Activated CD4-positive, alpha-beta T cell treated with anti-CD3 and anti-CD28 coated beads, Interleukin-2, amount 50 U/mL, for 1 hour (primary cell): Measurements from ENCODE around the gene MYT1.
"Not testable (repeated sequence)": the region's sequence is repeated elsewhere in the genome, so short reads cannot be mapped to it uniquely, and the experiment has no call there.

ENCODE experiments used
- DNase-seq: peaks from one replicate; pipeline ENCODE4 v3.0.0-alpha.2; 2020

MYT1 gene

GRCh38 chr20:64220891-64221527 lies 56.8 kb downstream of the MYT1 start:
- DNase-seq: no peak

DNA sequence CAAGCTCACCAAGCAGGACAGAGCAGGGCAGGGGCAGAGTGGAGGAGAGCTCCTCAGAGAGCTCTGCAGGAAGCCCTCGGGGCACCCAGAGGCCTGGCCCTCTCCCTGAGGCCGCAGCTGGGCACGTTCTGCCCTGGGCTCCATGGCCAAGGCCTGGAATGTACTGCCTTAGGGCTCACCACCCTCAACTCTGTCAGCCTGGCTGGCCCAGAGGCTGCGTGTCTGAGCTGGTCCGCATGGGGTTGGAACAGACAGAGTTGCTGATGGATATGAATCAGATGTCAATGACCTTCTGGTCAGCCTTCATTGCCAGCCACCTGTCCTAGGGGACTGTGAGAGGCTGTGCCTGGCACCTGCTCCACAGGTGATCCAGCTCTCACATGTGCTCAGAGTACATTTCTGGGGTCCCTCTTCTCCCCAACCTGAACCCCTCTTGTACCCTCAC lies 58.1 kb downstream of the MYT1 start:
- DNase-seq: no peak

GRCh38 chr20:64222851-64223525 lies 58.7 kb downstream of the MYT1 start:
- DNase-seq: no peak

GRCh38 chr20:64223526-64224067 lies 59.3 kb downstream of the MYT1 start:
- DNase-seq: no peak

GRCh38 chr20:64224351-64225170 lies 60.3 kb downstream of the MYT1 start:
- no peak for DNase-seq

DNA sequence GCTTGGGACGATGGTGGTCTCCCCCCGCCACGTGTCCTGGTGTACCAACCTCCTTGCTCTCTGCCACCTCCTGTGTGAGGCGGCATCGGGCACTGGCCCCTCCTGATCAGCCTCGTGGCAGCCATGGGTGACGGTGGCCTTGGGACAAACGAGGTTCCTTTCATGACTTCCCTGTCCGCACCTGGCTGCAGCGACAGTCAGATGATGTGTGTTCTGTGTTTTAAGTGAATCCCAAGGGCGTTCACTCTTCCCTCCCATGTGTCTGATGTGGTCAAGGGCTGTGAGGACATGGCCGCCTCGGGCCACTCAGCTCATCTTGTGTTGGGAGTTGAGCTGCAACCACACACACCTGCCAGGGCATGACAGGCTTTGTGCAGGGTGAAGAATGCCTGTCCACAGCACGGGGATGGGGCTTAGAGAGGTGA lies 60.9 kb downstream of the MYT1 start:
- DNase-seq: no peak

DNA sequence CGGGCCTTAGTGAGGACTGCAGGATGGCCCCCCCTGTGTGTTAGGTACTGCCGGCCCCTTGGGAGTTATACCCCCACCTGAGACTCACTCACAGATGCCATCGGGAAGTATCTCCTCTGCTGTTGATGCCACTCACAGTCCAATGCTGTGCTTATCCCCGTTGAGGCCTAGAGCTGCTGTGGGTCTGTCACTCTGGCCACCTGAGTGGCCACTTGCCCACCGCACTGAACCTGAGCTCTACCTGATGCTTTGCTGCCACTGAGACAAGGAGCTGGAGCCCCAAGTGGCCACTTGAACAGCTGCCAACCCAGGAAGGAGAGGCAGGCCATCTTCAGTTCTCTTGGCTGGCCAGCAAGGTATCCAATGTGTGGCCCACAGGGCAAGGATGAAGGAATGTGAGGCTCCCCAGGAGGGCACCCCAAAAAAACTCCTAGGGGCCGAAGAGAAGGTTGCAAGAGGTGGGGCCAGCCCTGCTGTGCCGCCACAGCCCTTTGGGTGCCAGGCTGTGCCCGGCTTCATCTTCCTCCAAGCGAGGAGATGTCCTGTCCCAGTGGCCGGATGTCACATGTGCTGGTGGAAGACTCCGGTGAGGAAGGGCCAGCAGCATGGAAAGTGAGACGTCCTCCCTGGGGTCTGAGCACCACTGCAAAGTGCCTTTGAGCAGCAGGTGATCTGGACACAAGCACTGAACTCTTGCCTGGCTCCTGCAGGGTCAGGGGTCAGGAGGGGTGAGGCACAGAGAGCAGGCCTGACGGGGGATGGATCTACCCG lies 61.8 kb downstream of the MYT1 start:
- no peak for DNase-seq

- peak; percentile 24 for DNase-seq
Observed at GRCh38 chr20:64226686-64227580, 62.7 kb downstream of the MYT1 start.

DNA sequence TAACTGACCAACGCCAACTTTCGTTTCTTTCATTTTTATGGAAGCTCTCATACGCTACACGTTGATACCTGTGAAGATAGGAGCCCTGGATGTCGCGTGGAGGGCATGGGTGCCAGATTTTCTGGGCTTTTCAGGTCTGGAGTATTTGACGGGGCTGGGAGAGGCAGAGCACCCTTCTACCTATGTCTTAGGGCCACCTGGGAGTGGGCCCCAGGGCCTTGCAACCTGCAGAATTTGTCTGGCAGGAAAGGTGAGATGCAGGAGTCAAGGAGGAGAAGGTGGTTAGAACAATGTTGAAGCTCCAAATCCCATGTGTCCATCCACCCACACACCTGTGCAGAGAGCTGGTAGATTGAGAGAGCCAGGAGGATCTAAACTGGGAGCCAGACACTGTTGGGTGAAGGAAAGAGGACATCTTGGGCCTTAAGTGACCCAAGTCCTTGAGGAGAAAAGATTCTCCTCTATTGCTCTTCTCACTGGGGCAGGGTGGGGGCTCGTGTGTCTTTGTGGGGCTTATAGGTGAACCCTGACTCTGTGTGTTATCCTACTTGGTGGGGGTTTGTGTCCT lies 63.9 kb downstream of the MYT1 start:
- no peak for DNase-seq

DNA sequence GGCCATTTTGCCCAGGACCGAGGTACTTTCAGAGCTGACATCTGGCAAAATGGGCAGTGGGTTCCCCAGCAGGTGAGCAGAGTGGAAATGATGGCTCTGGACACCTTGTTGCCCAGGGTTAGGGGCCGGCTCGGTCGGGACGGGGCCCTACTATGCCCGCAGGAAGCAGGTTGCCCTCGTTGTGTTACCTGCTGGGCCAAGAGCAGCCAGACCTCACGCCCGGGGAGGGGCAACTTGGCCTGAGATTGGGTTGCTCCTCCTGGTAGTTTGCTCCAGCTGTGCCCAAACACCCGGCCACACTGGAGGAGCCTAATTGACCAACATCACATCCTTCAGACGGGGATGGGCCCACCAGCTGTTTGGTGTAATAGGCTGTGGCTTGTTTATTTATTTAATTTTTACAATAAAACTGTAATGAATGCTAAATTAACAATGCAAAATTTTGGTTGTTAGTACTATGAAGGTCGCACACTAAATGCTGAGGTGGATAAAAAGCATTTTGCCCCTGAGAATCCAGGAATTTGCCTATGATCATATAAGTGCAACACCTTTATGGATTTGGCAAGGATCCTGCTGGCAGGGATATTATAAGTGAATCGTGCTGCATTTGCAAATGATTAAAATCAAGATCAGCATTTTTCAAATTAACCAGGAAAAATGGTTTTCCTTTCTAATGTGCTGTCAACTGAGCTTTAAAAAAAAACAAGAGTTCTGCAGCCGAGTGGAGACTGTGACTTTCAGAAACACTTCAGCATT lies 64.7 kb downstream of the MYT1 start:
- DNase-seq: no peak

GRCh38 chr20:64229507-64230061 lies 65.3 kb downstream of the MYT1 start:
- no peak for DNase-seq

GRCh38 chr20:64230461-64231145 lies 66.4 kb downstream of the MYT1 start:
- DNase-seq: no peak

DNA sequence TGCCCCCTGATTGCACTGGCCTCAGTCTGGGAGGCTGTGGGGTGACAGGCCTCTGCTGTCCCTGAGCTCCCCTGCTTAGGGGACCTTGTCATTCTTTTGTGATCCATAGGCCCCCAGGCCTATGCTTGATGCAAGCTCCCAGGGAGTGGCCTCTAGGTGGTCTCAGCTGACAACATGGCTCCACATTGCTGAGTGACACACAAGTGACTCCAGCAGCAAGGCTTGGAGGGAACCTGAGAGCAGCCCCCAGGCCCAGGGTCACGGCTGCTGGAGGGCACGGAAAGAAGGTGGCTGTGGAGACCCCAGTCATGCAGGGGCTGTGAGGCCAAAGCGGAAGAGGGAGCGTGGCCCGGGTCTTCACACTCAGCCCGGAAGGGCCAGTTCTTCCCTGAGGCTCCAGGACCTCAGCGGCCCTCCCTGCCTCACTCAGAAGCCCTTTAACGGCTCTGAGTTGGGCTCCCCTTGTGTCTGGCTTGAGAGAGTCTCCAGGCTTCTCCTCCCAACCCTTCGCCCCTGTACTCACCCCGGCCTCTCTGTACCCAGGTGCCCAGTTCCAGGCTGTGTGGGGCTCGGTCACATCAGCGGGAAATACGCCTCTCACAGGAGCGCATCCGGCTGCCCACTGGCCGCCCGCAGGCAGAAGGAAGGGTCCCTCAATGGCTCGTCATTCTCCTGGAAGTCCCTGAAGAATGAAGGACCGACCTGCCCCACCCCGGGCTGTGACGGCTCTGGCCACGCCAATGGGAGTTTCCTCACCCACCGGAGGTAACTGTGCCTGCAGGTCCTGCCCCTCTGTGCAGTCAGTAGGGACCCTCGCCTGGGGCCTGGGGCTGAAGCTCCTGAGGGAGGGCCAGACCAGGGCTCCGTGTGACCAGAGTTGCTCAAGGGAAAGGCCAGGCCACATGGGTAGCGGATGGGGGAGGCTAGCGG lies 67.6 kb downstream of the MYT1 start:
- no peak for DNase-seq

DNA sequence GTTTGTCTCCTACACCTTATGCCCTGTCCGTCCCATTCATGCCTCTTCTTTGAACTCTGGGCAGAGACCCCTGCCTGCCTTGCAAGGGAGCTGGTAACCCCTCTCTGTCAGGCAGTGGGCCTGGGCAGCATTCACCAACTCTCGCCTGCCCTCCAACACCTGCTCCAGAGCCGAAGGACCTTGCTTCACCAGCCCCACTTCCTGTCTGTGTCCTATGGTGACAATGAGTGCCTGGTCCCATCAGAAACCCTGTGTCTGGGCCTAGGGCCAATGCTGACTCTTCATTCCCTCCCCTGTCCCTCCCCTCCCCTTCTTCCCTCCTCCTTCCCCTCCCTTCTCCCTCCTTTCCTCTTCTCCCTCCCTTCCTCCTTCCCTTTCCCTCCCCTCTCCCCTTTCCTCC lies 68.5 kb downstream of the MYT1 start:
- DNase-seq: no peak

DNA sequence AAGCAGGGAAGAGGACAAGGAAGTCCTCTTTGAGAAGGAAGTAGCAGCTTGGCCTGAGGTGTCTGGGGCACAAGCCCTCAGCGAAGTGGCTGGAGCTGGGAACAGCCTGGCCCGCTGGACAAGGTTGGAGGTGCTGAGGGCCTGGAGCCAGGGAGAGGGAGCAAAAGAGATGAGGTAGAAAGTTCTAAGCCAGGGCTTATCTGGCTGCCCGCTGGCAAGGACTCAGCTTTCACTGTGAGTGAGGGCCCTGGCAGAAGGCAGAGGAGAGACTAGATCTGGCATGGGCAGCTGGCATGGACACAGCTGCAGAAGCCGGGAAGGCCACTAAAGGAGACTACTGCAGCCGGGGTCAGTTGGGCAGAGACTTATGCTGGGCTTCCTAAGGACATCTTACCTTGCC lies 69.5 kb downstream of the MYT1 start:
- no peak for DNase-seq

- no peak for DNase-seq
Observed at GRCh38 chr20:64234291-64234791, 70.1 kb downstream of the MYT1 start.

DNA sequence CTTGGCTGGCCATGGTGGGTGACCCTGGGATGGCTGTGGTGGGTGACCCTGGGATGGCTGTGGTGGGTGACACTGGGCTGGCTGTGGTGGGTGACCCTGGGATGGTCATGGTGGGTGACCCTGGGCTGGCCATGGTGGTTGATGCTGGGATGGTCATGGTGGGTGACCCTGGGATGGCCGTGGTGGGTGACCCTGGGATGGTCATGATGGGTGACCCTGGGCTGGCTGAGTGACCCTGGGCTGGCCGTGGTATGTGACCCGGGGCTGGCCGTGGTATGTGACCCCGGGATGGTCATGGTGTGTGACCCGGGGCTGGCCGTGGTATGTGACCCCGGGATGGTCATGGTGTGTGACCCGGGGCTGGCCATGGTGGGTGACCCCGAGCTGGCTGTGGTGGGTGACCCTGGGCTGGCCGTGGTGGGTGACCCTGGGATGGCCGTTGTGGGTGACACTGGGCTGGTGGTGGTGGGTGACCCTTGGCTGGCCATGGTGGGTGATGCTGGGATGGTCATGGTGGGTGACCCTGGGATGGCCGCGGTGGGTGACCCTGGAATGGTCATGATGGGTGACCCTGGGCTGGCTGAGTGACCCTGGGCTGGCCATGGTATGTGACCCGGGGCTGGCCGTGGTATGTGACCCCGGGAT lies 70.8 kb downstream of the MYT1 start:
- not testable (repeated sequence) for DNase-seq
